CD4-positive, CD25-positive, alpha-beta regulatory T cell (primary cell): ENCODE data around the gene CD48. TPM values are rescaled to one million over a fixed set of nuclear protein-coding genes. Genes with fewer than 3 reads are reported as not detected.
A peak's percentile ranks its signal among the peaks of the same experiment; 100 is the strongest.
"Not testable (repeated sequence)": the region's sequence is repeated elsewhere in the genome, so short reads cannot be mapped to it uniquely, and the experiment has no call there.

ENCODE experiments used
- ATAC-seq, 2 donors: fragments of 150-1000 bp; cut with Tn5 transposase; one replicate each; pipeline ENCODE4 v1.10.0; 2021; ENCODE audit warnings: low read depth in 2 of 2, moderate number of reproducible peaks in 2 of 2, moderate library complexity in 1 of 2
- DNase-seq, 3 donors: peaks; one replicate each; pipeline versions ENCODE4 v3.0.0 to v3.0.0-alpha.2; 2012 to 2022; ENCODE audit warnings: mixed read lengths in 1 of 3
- H3K27ac ChIP-seq: one replicate; pipeline ENCODE4 v1.7.0; 2013; ENCODE audit warnings: mild to moderate bottlenecking, low read length; ENCODE audit not compliant: insufficient read depth, poor library complexity, severe bottlenecking
- H3K27me3 ChIP-seq: one replicate; pipeline ENCODE4 v1.7.0; 2013; ENCODE audit warnings: low read length; ENCODE audit not compliant: control insufficient read depth, insufficient read depth
- H3K36me3 ChIP-seq: one replicate; pipeline ENCODE4 v1.7.0; 2013; ENCODE audit warnings: mild to moderate bottlenecking, low read length, moderate library complexity; ENCODE audit not compliant: control insufficient read depth, insufficient read depth
- H3K4me1 ChIP-seq: 2 replicates; pipeline ENCODE4 v1.7.0; 2013; ENCODE audit warnings: mild to moderate bottlenecking, low read length; ENCODE audit not compliant: insufficient read depth, control insufficient read depth, poor library complexity, severe bottlenecking
- H3K4me3 ChIP-seq: one replicate; pipeline ENCODE4 v1.7.0; 2013; ENCODE audit warnings: low read depth, mild to moderate bottlenecking, low read length, moderate library complexity
- H3K9me3 ChIP-seq, 2 experiments: 1 replicate in 1 of 2; 2 replicates in 1 of 2; pipeline ENCODE4 v1.7.0; 2013; ENCODE audit warnings: low read length in 2 of 2, mild to moderate bottlenecking in 1 of 2, moderate library complexity in 1 of 2; ENCODE audit not compliant: control insufficient read depth in 2 of 2
- H3K27ac Mint-ChIP-seq, 3 donors: one replicate each; pipeline ENCODE4 v1.8.0; 2020 to 2022; ENCODE audit warnings: mild to moderate bottlenecking in 3 of 3, mixed read lengths in 3 of 3, moderate library complexity in 2 of 3
- H3K27me3 Mint-ChIP-seq: one replicate; pipeline ENCODE4 v1.8.0; 2022; ENCODE audit warnings: mild to moderate bottlenecking, mixed read lengths
- H3K36me3 Mint-ChIP-seq: one replicate; pipeline ENCODE4 v1.8.0; 2020; ENCODE audit warnings: mixed read lengths
- H3K4me1 Mint-ChIP-seq, 4 donors: one replicate each; pipeline ENCODE4 v1.8.0; 2020 to 2022; ENCODE audit warnings: mixed read lengths in 4 of 4, mild to moderate bottlenecking in 1 of 4
- H3K4me3 Mint-ChIP-seq, 4 donors: one replicate each; pipeline ENCODE4 v1.8.0; 2020 to 2022; ENCODE audit warnings: mild to moderate bottlenecking in 4 of 4, mixed read lengths in 4 of 4, moderate library complexity in 3 of 4
- H3K9me3 Mint-ChIP-seq, 7 donors: one replicate each; pipeline ENCODE4 v1.8.0; 2020 to 2022; ENCODE audit warnings: mixed read lengths in 7 of 7, mild to moderate bottlenecking in 3 of 7, moderate library complexity in 2 of 7
- polyA plus RNA-seq, 4 donors: library from polyadenylated mRNA; unstranded; fragments of 300-500 nt; fragmentation: Illumina TruSeq; gene quantifications; one replicate each; pipeline ENCODE4 v1.2.3, GENCODE V29; 2021
- total RNA-seq: library from RNA; stranded (reverse); gene quantifications from one replicate; pipeline ENCODE4 v1.2.3, GENCODE V29; 2022

Gene CD48
- total and polyA plus RNA-seq, 5 donors from 2014 or later: 196 to 290 (median 242) TPM

- Histone ChIP-seq H3K9me3 (no peaks in the 10 kb centered on the region), H3K4me1 (peaks cover 25% of the 10 kb centered on the region), H3K4me3 (peak overlapping the region; percentile 11), H3K27ac (no peak overlapping the region), H3K36me3 (no peaks in the 10 kb centered on the region), H3K27me3 (no peaks in the 10 kb centered on the region)
- Mint-ChIP-seq H3K27ac (peak overlapping the region; percentile 39 to 82 (median 43)), H3K27me3 (no peaks in the 10 kb centered on the region), H3K4me3 (peak overlapping the region in 3 of 4 donors; percentile 7 to 39 (median 10)), H3K4me1 (peaks cover 21 to 84% (median 43%) of the 10 kb centered on the region in 4 donors), H3K9me3 (peaks cover 0 to 5% (median 2%) of the 10 kb centered on the region in 7 donors), H3K36me3 (peaks cover 5% of the 10 kb centered on the region)
- ATAC-seq: no peak
- DNase-seq: no peak
Measured at GRCh38 chr1:160656737-160657136, 54.9 kb downstream of the CD48 start.

DNA sequence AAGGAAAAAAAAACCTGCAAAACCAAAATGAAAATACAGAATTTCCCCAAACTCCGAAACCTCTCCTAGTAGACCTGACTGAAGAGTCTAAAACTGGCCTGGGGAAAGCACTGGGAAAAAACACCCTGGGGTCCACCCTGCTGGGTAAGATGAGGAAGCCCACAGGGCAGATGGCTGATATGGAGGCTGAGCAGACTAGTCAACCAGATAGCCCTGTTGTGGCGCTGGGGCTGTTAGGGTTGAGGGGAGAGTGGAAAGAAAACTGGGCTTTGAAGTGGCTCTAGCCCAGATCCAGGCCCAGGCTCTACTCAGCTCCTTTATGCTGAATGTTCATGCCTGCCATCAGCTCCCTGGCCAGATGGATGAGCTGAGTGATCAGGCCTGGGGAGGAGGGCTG lies 58.0 kb downstream of the CD48 start:
- Histone ChIP-seq H3K4me3 (no peak overlapping the region), H3K27me3 (no peaks in the 10 kb centered on the region), H3K4me1 (peaks cover 31% of the 10 kb centered on the region), H3K36me3 (no peaks in the 10 kb centered on the region), H3K27ac (no peak overlapping the region), H3K9me3 (no peaks in the 10 kb centered on the region)
- peaks cover 32 to 82% (median 54%) of the 10 kb centered on the region in 4 donors for H3K4me1 Mint-ChIP-seq
- no peak for DNase-seq
- H3K27me3 Mint-ChIP-seq: no peaks in the 10 kb centered on the region
- H3K36me3 Mint-ChIP-seq: no peaks in the 10 kb centered on the region
- peak overlapping the region in 1 of 4 donors; percentile 19 for H3K4me3 Mint-ChIP-seq
- peaks cover 0 to 2% (median 0%) of the 10 kb centered on the region in 7 donors for H3K9me3 Mint-ChIP-seq
- H3K27ac Mint-ChIP-seq: peak overlapping the region in 2 of 3 donors; percentile 60 to 61
- no peak for ATAC-seq

DNA sequence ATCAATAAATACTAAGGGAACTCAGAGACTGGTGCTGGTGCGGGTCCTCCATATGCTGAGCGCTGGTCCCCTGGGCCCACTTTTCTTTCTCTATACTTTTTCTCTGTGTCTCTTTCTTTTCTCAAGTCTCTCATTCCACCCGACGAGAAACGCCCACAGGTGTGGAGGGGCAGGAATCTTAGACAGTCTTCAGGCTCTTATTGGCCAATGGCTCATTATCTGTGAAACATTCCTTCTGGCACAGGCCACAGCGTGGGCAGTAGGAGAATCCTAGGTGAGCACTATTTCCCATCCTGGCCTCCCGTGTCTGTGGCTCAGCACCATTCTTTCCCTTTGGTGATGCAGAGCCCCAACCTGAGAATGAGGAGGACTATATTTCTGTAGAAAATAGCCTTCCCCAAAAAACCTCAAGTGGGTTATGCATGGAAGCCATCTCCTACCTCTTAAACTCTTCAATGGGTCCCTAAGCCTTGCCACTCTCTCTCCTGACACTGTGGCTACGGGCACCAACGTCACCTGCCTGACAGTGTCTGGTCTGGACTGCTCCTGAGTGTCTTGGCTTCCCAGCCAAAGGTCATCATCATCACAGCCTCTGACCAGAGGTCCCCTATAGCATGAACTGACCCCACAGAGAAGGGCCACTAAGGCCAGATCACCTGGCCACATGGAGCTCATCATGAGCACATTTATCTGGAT lies 58.5 kb downstream of the CD48 start:
- DNase-seq (no peak), ATAC-seq (no peak)
- H3K27me3 ChIP-seq: no peaks in the 10 kb centered on the region
- H3K4me1 ChIP-seq: peaks cover 31% of the 10 kb centered on the region
- H3K4me3 ChIP-seq: no peak overlapping the region
- Mint-ChIP-seq H3K4me1 (peaks cover 33 to 82% (median 53%) of the 10 kb centered on the region in 4 donors), H3K4me3 (peak overlapping the region in 3 of 4 donors; percentile 2 to 19 (median 5)), H3K27ac (peak overlapping the region; percentile 60 to 85 (median 61)), H3K9me3 (peaks cover 0 to 2% (median 0%) of the 10 kb centered on the region in 7 donors), H3K27me3 (no peaks in the 10 kb centered on the region), H3K36me3 (no peaks in the 10 kb centered on the region)
- H3K27ac ChIP-seq: no peak overlapping the region
- no peaks in the 10 kb centered on the region for H3K36me3 ChIP-seq
- H3K9me3 ChIP-seq: no peaks in the 10 kb centered on the region

GRCh38 chr1:160652065-160652641 lies 59.5 kb downstream of the CD48 start:
- H3K4me1 Mint-ChIP-seq: peaks cover 30 to 81% (median 52%) of the 10 kb centered on the region in 4 donors
- H3K36me3 Mint-ChIP-seq, H3K36me3 ChIP-seq, ATAC-seq, H3K27me3 ChIP-seq, DNase-seq, H3K9me3 ChIP-seq, H3K27me3 Mint-ChIP-seq, H3K9me3 Mint-ChIP-seq: not testable (repeated sequence)
- Histone ChIP-seq H3K4me1 (peaks cover 32% of the 10 kb centered on the region), H3K4me3 (peak overlapping the region; percentile 39), H3K27ac (peak overlapping the region; percentile 18)
- peak overlapping the region; percentile 60 to 88 (median 85) for H3K27ac Mint-ChIP-seq
- peak overlapping the region in 2 of 4 donors; percentile 42 to 52 for H3K4me3 Mint-ChIP-seq

- Mint-ChIP-seq H3K27me3 (no peaks in the 10 kb centered on the region), H3K27ac (peak overlapping the region; percentile 60 to 88 (median 85)), H3K36me3 (no peaks in the 10 kb centered on the region), H3K4me3 (peak overlapping the region in 3 of 4 donors; percentile 3 to 52 (median 42)), H3K4me1 (peaks cover 24 to 79% (median 48%) of the 10 kb centered on the region in 4 donors), H3K9me3 (peaks cover 0 to 2% (median 0%) of the 10 kb centered on the region in 7 donors)
- Histone ChIP-seq H3K4me3 (peak overlapping the region; percentile 39), H3K9me3 (no peaks in the 10 kb centered on the region), H3K27me3 (no peaks in the 10 kb centered on the region), H3K36me3 (no peaks in the 10 kb centered on the region), H3K27ac (peak overlapping the region; percentile 18), H3K4me1 (peaks cover 30% of the 10 kb centered on the region)
- DNase-seq (no peak), ATAC-seq (peak; percentile 52 to 58)
Measured at GRCh38 chr1:160651433-160652064, 60.1 kb downstream of the CD48 start.

DNA sequence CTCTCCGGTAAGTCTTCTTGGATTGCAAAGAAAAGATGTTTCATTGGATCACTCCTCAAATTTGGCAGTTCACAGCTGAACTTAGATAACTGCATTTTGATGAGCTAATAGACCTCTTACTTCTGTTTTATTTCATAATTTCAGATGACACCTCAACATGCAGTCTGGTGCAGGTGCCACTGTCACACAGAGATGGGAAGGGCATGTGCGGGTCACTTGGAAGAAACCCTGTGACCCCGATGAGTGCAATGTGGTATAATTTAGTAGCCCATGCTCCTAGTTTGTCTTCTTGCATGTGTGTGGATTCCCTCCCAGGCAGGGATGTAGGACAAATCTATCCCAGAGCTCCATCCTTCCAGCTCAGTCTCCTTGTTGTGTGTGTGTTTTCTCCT lies 64.3 kb downstream of the CD48 start:
- Mint-ChIP-seq H3K4me1 (peaks cover 24 to 80% (median 52%) of the 10 kb centered on the region in 4 donors), H3K4me3 (peak overlapping the region; percentile 99 to 100 (median 99)), H3K9me3 (peaks cover 0 to 2% (median 0%) of the 10 kb centered on the region in 7 donors), H3K27ac (peak overlapping the region; percentile 94 to 98 (median 96)), H3K27me3 (no peaks in the 10 kb centered on the region), H3K36me3 (peaks cover 19% of the 10 kb centered on the region)
- no peaks in the 10 kb centered on the region for H3K27me3 ChIP-seq
- H3K4me3 ChIP-seq: peak overlapping the region; percentile 99
- DNase-seq: no peak
- no peaks in the 10 kb centered on the region for H3K9me3 ChIP-seq
- peaks cover 43% of the 10 kb centered on the region for H3K4me1 ChIP-seq
- no peaks in the 10 kb centered on the region for H3K36me3 ChIP-seq
- H3K27ac ChIP-seq: peak overlapping the region; percentile 78
- peak; percentile 12 to 27 for ATAC-seq

DNA sequence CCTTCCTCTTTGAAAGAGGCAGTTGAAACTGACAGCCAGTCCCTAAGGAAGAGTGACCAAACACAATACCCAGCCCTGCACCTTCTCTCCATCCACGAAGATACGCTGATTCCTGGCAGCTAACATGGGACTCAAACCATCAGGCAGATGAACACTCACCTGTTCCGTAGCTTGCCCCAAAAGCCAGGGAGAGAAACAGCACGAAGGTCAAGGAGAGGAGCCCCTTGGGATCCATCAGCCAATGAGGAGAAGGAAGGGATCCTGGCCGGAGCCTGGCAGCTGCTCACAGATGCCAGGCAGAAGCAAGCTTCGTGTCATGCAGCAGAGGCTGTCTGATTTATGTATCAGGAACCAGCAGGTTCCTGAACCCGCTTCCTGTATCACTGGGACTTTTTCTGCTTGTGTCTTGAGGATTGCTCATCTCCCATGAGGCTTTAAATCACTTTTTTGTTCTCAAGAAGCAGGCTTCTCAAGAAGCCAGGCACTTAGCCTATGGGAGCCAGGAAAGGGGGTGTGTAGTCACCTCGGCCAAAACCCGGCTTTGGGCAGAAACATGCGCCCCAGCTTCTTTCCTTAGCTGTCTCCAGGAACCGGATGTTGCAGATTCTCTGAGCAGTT lies 64.8 kb downstream of the CD48 start, which contains the start of gene SLAMF1:
Gene SLAMF1 (minus strand): TSS at position 334 of the 618 bp plus-strand sequence. CDS start 99 bp downstream, at position 235.
- Histone ChIP-seq H3K27ac (peak within 1 kb of the TSS; percentile 78), H3K36me3 (no peaks in the 10 kb centered on the region), H3K27me3 (no peaks in the 10 kb centered on the region), H3K4me1 (peaks cover 47% of the 10 kb centered on the region), H3K4me3 (peak within 1 kb of the TSS; percentile 99), H3K9me3 (no peaks in the 10 kb centered on the region)
- DNase-seq (peak; percentile 22 to 70 (median 47)), ATAC-seq (peak; percentile 50 to 61)
- H3K4me1 Mint-ChIP-seq: peaks cover 27 to 80% (median 53%) of the 10 kb centered on the region in 4 donors
- H3K4me3 Mint-ChIP-seq: peak within 1 kb of the TSS; percentile 99 to 100 (median 99)
- H3K27ac Mint-ChIP-seq: peak within 1 kb of the TSS; percentile 94 to 98 (median 97)
- peaks cover 19% of the 10 kb centered on the region for H3K36me3 Mint-ChIP-seq
- peaks cover 0 to 2% (median 0%) of the 10 kb centered on the region in 7 donors for H3K9me3 Mint-ChIP-seq
- no peaks in the 10 kb centered on the region for H3K27me3 Mint-ChIP-seq
